Spleen (tissue), 11 donors: Measurements from ENCODE around the gene NMNAT2. TPM values are rescaled to one million over a fixed set of nuclear protein-coding genes. Genes with fewer than 3 reads are reported as not detected.

Source experiments
- DNase-seq: peaks from one replicate; pipeline ENCODE4 v3.0.0-alpha.2; 2020
- H3K27ac ChIP-seq, 8 donors: fragments of 200-600 bp; sonication (generic) in 7 of 8; 1 replicate in 4 of 8; 2 replicates in 4 of 8; pipeline versions ENCODE4 v1.5.0 to v1.8.0; 2016 to 2021; ENCODE audit warnings: inconsistent platforms in 4 of 8, mild to moderate bottlenecking in 4 of 8, moderate library complexity in 1 of 8
- H3K27me3 ChIP-seq, 7 donors: fragments of 200-600 bp; sonication (generic) in 6 of 7; replicated peaks in 1 of 7; 1 replicate in 4 of 7; 2 replicates in 3 of 7; pipeline versions ENCODE4 v1.5.0 to v1.8.0; 2016 to 2021; ENCODE audit warnings: inconsistent platforms in 3 of 7, mild to moderate bottlenecking in 1 of 7
- H3K36me3 ChIP-seq, 6 donors: fragments of 200-600 bp; sonication (generic) in 5 of 6; 1 replicate in 4 of 6; 2 replicates in 2 of 6; pipeline versions ENCODE4 v1.5.0 to v1.8.0; 2016 to 2021; ENCODE audit warnings: inconsistent platforms in 2 of 6
- H3K4me1 ChIP-seq, 6 donors: fragments of 200-600 bp; sonication (generic) in 5 of 6; 1 replicate in 3 of 6; 2 replicates in 3 of 6; pipeline versions ENCODE4 v1.5.0 to v1.8.0; 2016 to 2021; ENCODE audit warnings: inconsistent platforms in 3 of 6
- H3K4me3 ChIP-seq, 8 donors: fragments of 200-600 bp; sonication (generic) in 7 of 8; 1 replicate in 4 of 8; 2 replicates in 4 of 8; pipeline versions ENCODE4 v1.5.0 to v1.8.0; 2016 to 2021; ENCODE audit warnings: inconsistent platforms in 4 of 8, mild to moderate bottlenecking in 4 of 8, moderate library complexity in 2 of 8
- H3K9me3 ChIP-seq, 8 donors: fragments of 200-600 bp; sonication (generic) in 7 of 8; 1 replicate in 4 of 8; 2 replicates in 4 of 8; pipeline versions ENCODE4 v1.5.0 to v1.8.0; 2016 to 2021; ENCODE audit warnings: inconsistent platforms in 4 of 8
- POLR2A ChIP-seq, 3 donors: fragments of 450-650 bp; IDR thresholded peaks; one replicate each; pipeline ENCODE4 v1.5.1; 2017; ENCODE audit warnings: antibody characterized with exemption in 3 of 3, mild to moderate bottlenecking in 1 of 3
- POLR2AphosphoS5 ChIP-seq, 3 donors: sonication (generic); formaldehyde crosslinking; IDR thresholded peaks; one replicate each; pipeline ENCODE4 v1.5.1; 2017; ENCODE audit warnings: antibody characterized with exemption in 3 of 3
- WGBS, 5 donors: extraction: QIAGEN DNeasy Blood & Tissue Kit in 3 of 5; methylation state at CpG; one replicate each; pipeline versions ENCODE4 v1.1.5 to v1.1.7; 2013 to 2018; 5-methylcytosine and 5-hydroxymethylcytosine counted together
- intact Hi-C: fragments of 100-400 bp; cut with DNase I; formaldehyde crosslinking; loops from one replicate; pipeline ENCODE4 v1.15.0; 2023; ENCODE audit warnings: low total_unique reads
- polyA plus RNA-seq, 3 donors: library from polyadenylated mRNA; stranded (reverse); fragments of 200-250 nt; gene quantifications; one replicate each; pipeline ENCODE4 v1.2.1, GENCODE V29; 2013
- total RNA-seq, 7 donors: library from RNA; depleted of rRNA in 3 of 7; stranded (reverse); fragments of >200 nt in 3 of 7; fragmentation: NEBNext Ultra II Directional in 4 of 7; extraction: Animal tissue kit (Norgen Biotek cat#: 25700) in 4 of 7; gene quantifications; one replicate each; pipeline versions ENCODE4 v1.1.0 to v1.2.1, GENCODE V29; 2016 to 2021
- TF ChIP-seq, protein P1 (sequence below), 11 experiments: fragments of 200-600 bp in 7 of 11; fragments of 450-650 bp in 4 of 11; sonication (generic) in 4 of 11; IDR thresholded peaks in 8 of 11; conservative IDR thresholded peaks in 3 of 11; 1 replicate in 7 of 11; 2 replicates in 4 of 11; pipeline versions ENCODE4 v1.4.0 to v1.8.0; 2016 to 2021; ENCODE audit warnings: antibody characterized with exemption in 11 of 11, inconsistent platforms in 4 of 11, mild to moderate bottlenecking in 1 of 11
- donor health status: healthy with polysubstance abuse.
- donor health status: DM: no; HTN: no; CAD: no; lungs with moderate emphysema.
- donor health status: DM: no; HTN: no; CAD: no.
- donor health status: Bipolar disorder and iron deficiency.
- donor health status: healthy.
- donor health status: DM: no; HTN: no; CAD: no.
- donor health status: DM: yes; HTN: yes; CAD: no.

The NMNAT2 gene
- total and polyA plus RNA-seq, 10 donors, result 0.05 to 1.7 (median 0.17) TPM

DNA sequence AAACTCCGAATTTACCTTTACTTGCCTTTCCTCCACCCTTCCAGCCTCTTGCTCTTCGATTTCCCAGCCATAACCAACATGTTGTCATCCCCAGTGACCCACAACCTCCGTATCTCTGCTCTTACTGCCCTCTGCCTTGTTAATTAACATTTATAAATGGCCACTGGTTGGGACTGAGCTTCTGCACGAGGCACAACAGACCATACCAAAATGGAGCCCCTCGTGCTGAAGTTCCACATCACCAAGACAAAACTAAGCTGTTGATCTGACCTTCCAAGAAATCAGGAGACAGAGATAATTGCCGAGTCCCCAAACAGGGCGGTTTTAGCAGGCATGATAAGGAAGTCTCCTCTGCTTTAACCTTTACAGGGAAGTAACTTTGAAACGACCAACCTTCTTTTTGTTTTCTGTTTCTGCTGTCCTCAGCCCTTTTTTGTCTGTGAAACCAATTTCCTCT is 71.9 kb downstream of the NMNAT2 start:
- DNase-seq, result no peak
- H3K27ac ChIP-seq, result no peak overlapping the region
- no peak overlapping the region for H3K4me3 ChIP-seq
- H3K36me3 ChIP-seq, result no peaks in the 10 kb centered on the region
- WGBS, 5 donors, result 49 to 60% (median 58%) methylated on average over 8 of the region's 8 CpGs
- intact Hi-C loops, result no loop called here
- no peaks in the 10 kb centered on the region for H3K9me3 ChIP-seq
- TF ChIP-seq POLR2A (IDR thresholded peaks at IDR 0.05), result no peak
- TF ChIP-seq POLR2AphosphoS5 (IDR thresholded peaks at IDR 0.05), result no peak
- TF ChIP-seq, protein P1, sequence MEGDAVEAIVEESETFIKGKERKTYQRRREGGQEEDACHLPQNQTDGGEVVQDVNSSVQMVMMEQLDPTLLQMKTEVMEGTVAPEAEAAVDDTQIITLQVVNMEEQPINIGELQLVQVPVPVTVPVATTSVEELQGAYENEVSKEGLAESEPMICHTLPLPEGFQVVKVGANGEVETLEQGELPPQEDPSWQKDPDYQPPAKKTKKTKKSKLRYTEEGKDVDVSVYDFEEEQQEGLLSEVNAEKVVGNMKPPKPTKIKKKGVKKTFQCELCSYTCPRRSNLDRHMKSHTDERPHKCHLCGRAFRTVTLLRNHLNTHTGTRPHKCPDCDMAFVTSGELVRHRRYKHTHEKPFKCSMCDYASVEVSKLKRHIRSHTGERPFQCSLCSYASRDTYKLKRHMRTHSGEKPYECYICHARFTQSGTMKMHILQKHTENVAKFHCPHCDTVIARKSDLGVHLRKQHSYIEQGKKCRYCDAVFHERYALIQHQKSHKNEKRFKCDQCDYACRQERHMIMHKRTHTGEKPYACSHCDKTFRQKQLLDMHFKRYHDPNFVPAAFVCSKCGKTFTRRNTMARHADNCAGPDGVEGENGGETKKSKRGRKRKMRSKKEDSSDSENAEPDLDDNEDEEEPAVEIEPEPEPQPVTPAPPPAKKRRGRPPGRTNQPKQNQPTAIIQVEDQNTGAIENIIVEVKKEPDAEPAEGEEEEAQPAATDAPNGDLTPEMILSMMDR (IDR thresholded peaks at IDR 0.05 in 8 of 11, conservative IDR thresholded peaks at IDR 0.05 in 3 of 11), result no peak
- H3K4me1 ChIP-seq, result no peaks in the 10 kb centered on the region
- no peaks in the 10 kb centered on the region for H3K27me3 ChIP-seq

DNA sequence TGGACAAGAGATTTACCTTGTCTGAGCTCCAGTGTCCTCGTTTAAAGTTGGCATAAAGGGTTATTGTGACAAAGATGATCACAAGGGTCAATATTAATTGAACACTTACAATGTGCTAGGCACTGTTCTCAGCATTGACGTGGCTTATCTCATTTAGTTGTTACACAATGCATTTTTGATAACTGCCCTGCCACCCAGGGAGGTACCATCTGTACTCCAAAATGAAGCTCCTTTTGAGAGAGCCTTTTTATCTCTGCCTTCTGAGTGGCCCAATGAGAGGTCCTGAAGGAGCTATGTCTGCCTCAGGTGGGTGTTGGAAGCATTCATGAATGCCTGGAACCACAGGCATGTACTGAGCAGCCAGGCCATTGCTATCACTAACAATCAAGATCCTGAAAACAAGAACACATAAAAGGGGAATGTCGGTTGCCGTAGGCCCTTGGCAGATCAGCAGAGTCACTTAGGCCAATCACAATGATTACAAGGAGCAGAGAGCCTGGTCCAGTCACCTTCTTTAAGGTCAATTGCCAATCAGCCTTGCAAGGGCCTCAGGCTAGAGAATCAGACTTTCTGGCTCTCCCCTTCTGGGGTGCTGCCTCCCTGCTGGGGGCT is 78.5 kb downstream of the NMNAT2 start:
- no peak for DNase-seq
- H3K4me1 ChIP-seq, result no peaks in the 10 kb centered on the region
- H3K9me3 ChIP-seq, result no peaks in the 10 kb centered on the region
- H3K36me3 ChIP-seq, result no peaks in the 10 kb centered on the region
- WGBS, 5 donors, result 84 to 90% (median 87%) methylated on average over 4 of the region's 4 CpGs
- peaks cover 0 to 6% (median 0%) of the 10 kb centered on the region in 7 donors for H3K27me3 ChIP-seq
- H3K4me3 ChIP-seq, result no peak overlapping the region
- no peak for TF ChIP-seq POLR2AphosphoS5 (IDR thresholded peaks at IDR 0.05)
- TF ChIP-seq POLR2A (IDR thresholded peaks at IDR 0.05), result no peak
- TF ChIP-seq, protein P1 (IDR thresholded peaks at IDR 0.05 in 8 of 11, conservative IDR thresholded peaks at IDR 0.05 in 3 of 11), result no peak
- intact Hi-C loops, result no loop called here
- H3K27ac ChIP-seq, result no peak overlapping the region

GRCh38 chr1:183331091-183331742 is 87.0 kb downstream of the NMNAT2 start:
- DNase-seq, result no peak
- intact Hi-C loops, result no loop called here
- 34 to 40% (median 35%) methylated on average over 10 of the region's 10 CpGs for WGBS, 5 donors

GRCh38 chr1:183330335-183330734 is 87.8 kb downstream of the NMNAT2 start:
- no peaks in the 10 kb centered on the region for H3K36me3 ChIP-seq
- H3K27ac ChIP-seq, result no peak overlapping the region
- H3K4me3 ChIP-seq, result no peak overlapping the region
- WGBS, 5 donors, result 65 to 91% (median 73%) methylated on average over 4 of the region's 4 CpGs
- TF ChIP-seq, protein P1 (IDR thresholded peaks at IDR 0.05 in 8 of 11, conservative IDR thresholded peaks at IDR 0.05 in 3 of 11), result no peak
- TF ChIP-seq POLR2AphosphoS5 (IDR thresholded peaks at IDR 0.05) (no peak), POLR2A (IDR thresholded peaks at IDR 0.05) (no peak)
- peaks cover 0 to 49% (median 0%) of the 10 kb centered on the region in 7 donors for H3K27me3 ChIP-seq
- DNase-seq, result no peak
- intact Hi-C loops, result no loop called here
- no peaks in the 10 kb centered on the region for H3K4me1 ChIP-seq
- no peaks in the 10 kb centered on the region for H3K9me3 ChIP-seq

More at GRCh38 chr1:183331091-183331742, 87.0 kb downstream of the NMNAT2 start:
- Histone ChIP-seq H3K36me3 (no peaks in the 10 kb centered on the region), H3K4me3 (no peak overlapping the region), H3K9me3 (no peaks in the 10 kb centered on the region), H3K4me1 (no peaks in the 10 kb centered on the region), H3K27me3 (peaks cover 0 to 49% (median 0%) of the 10 kb centered on the region in 7 donors), H3K27ac (no peak overlapping the region)
- TF ChIP-seq POLR2AphosphoS5 (IDR thresholded peaks at IDR 0.05), result no peak
- TF ChIP-seq, protein P1 (IDR thresholded peaks at IDR 0.05 in 8 of 11, conservative IDR thresholded peaks at IDR 0.05 in 3 of 11), result no peak
- no peak for TF ChIP-seq POLR2A (IDR thresholded peaks at IDR 0.05)
